IMR-90 (cell line): ENCODE data around the gene ATP2C2. TPM values are rescaled to one million over a fixed set of nuclear protein-coding genes. Genes with fewer than 3 reads are reported as not detected.

Source experiments
- BHLHE40 ChIP-seq: fragments of 150-350 bp; IDR thresholded peaks from 2 replicates; pipeline ENCODE4 v1.6.1; 2016; ENCODE audit warnings: mild to moderate bottlenecking, low read depth, low read length
- CEBPB ChIP-seq: IDR thresholded peaks from 2 replicates; pipeline ENCODE4 v1.6.1; 2012; ENCODE audit warnings: low read depth, low read length, improper control_type of control experiment
- USF2 ChIP-seq: fragments of 150-350 bp; IDR thresholded peaks from 2 replicates; pipeline ENCODE4 v1.6.1; 2017; ENCODE audit warnings: mild to moderate bottlenecking, antibody characterized with exemption, low read length, low read depth
- polyA plus RNA-seq, 3 experiments: library from polyadenylated mRNA; depleted of rRNA; stranded (reverse); fragments of >200 nt; gene quantifications; 2 replicates each; pipeline ENCODE4 v1.2.3, GENCODE V29; 2012; ENCODE audit warnings: low replicate concordance in 1 of 3
- total RNA-seq: library from RNA; depleted of rRNA; stranded (reverse); fragments of >200 nt; gene quantifications from 2 replicates; pipeline ENCODE4 v1.2.3, GENCODE V29; 2012

ATP2C2 gene
- total and polyA plus RNA-seq, 2 of the 4 experiments (the other 2 are of a cell fraction): not detected

- TF ChIP-seq USF2 (no peak), CEBPB (no peak), BHLHE40 (no peak)
Observed at GRCh38 chr16:84482951-84483881, 114.9 kb downstream of the ATP2C2 start (continued).
